Mesenchymal stem cell (in vitro differentiated cells and primary cell): ENCODE results near the gene MAMDC4.
"Not testable (repeated sequence)": the region's sequence is repeated elsewhere in the genome, so short reads cannot be mapped to it uniquely, and the experiment has no call there.

ENCODE experiments used
- DNase-seq: peaks from one replicate; pipeline ENCODE4 v3.0.0-alpha.2; 2013
- H2AFZ ChIP-seq: one replicate; pipeline ENCODE4 v1.6.1; 2013; ENCODE audit warnings: low read depth, mild to moderate bottlenecking, control low read depth, inconsistent platforms, low read length, moderate library complexity
- H2AK5ac ChIP-seq: 2 replicates; pipeline ENCODE4 v1.6.1; 2013; ENCODE audit warnings: low read length, moderate library complexity, mild to moderate bottlenecking, inconsistent platforms; ENCODE audit not compliant: severe bottlenecking
- H2BK120ac ChIP-seq: one replicate; pipeline ENCODE4 v1.6.1; 2013; ENCODE audit warnings: low read depth, mild to moderate bottlenecking, inconsistent platforms, low read length, moderate library complexity
- H2BK12ac ChIP-seq, 2 experiments: one replicate each; pipeline ENCODE4 v1.6.1; 2013; ENCODE audit warnings: inconsistent platforms in 2 of 2, low read length in 2 of 2, mild to moderate bottlenecking in 2 of 2, moderate library complexity in 2 of 2, control low read depth in 1 of 2
- H2BK15ac ChIP-seq: one replicate; pipeline ENCODE4 v1.6.1; 2013; ENCODE audit warnings: mild to moderate bottlenecking, low read depth, inconsistent platforms; ENCODE audit not compliant: poor library complexity, severe bottlenecking
- H2BK5ac ChIP-seq: 2 replicates; pipeline ENCODE4 v1.6.1; 2013; ENCODE audit warnings: low read depth, mild to moderate bottlenecking, low read length, control low read depth, inconsistent platforms; ENCODE audit not compliant: poor library complexity, severe bottlenecking
- H3K14ac ChIP-seq, 2 experiments: one replicate each; pipeline ENCODE4 v1.6.1; 2013; ENCODE audit warnings: inconsistent platforms in 2 of 2, low read length in 2 of 2, control low read depth in 1 of 2, mild to moderate bottlenecking in 1 of 2, moderate library complexity in 1 of 2
- H3K18ac ChIP-seq, 2 experiments: one replicate each; pipeline ENCODE4 v1.6.1; 2013; ENCODE audit warnings: inconsistent platforms in 2 of 2, low read length in 2 of 2, control low read depth in 1 of 2, low read depth in 1 of 2, mild to moderate bottlenecking in 1 of 2
- H3K23ac ChIP-seq, 2 experiments: one replicate each; pipeline ENCODE4 v1.6.1; 2013; ENCODE audit warnings: inconsistent platforms in 2 of 2, low read length in 2 of 2, mild to moderate bottlenecking in 2 of 2, moderate library complexity in 2 of 2, control low read depth in 1 of 2
- H3K27ac ChIP-seq: 2 replicates; pipeline ENCODE4 v1.5.1; 2013; ENCODE audit warnings: mild to moderate bottlenecking, moderate library complexity, low read length, control low read depth, inconsistent platforms; ENCODE audit not compliant: poor library complexity, severe bottlenecking
- H3K27me3 ChIP-seq, 2 experiments: 2 replicates each; pipeline versions ENCODE4 v1.6.1 to v1.7.0; 2013; ENCODE audit warnings: low read length in 2 of 2, mild to moderate bottlenecking in 2 of 2, moderate library complexity in 2 of 2, control low read depth in 1 of 2, inconsistent platforms in 1 of 2; ENCODE audit not compliant: control insufficient read depth in 1 of 2, insufficient read depth in 1 of 2
- H3K36me3 ChIP-seq, 2 experiments: 2 replicates each; pipeline versions ENCODE4 v1.6.1 to v1.7.0; 2013; ENCODE audit warnings: low read length in 2 of 2, control low read depth in 1 of 2, inconsistent platforms in 1 of 2, low read depth in 1 of 2, mild to moderate bottlenecking in 1 of 2; ENCODE audit not compliant: insufficient read depth in 2 of 2, control insufficient read depth in 1 of 2
- H3K4ac ChIP-seq, 2 experiments: one replicate each; pipeline ENCODE4 v1.6.1; 2013; ENCODE audit warnings: inconsistent platforms in 2 of 2, low read length in 2 of 2, mild to moderate bottlenecking in 2 of 2, moderate library complexity in 2 of 2, control low read depth in 1 of 2, low read depth in 1 of 2
- H3K4me1 ChIP-seq: 2 replicates; pipeline ENCODE4 v1.6.1; 2013; ENCODE audit warnings: low read depth, low read length, control low read depth; ENCODE audit not compliant: control insufficient read depth, insufficient read depth
- H3K4me2 ChIP-seq: 2 replicates; pipeline ENCODE4 v1.6.1; 2013; ENCODE audit warnings: low read length, mild to moderate bottlenecking, inconsistent platforms; ENCODE audit not compliant: poor library complexity, severe bottlenecking
- H3K4me3 ChIP-seq, 2 experiments: 2 replicates each; pipeline versions ENCODE4 v1.5.1 to v1.7.0; 2013; ENCODE audit warnings: low read length in 2 of 2, mild to moderate bottlenecking in 2 of 2, control low read depth in 1 of 2, low read depth in 1 of 2; ENCODE audit not compliant: insufficient read depth in 1 of 2
- H3K79me1 ChIP-seq: replicated peaks from 2 replicates; pipeline ENCODE4 v1.6.1; 2013; ENCODE audit warnings: mild to moderate bottlenecking, control low read depth, low read length, inconsistent platforms; ENCODE audit not compliant: poor library complexity, severe bottlenecking
- H3K9ac ChIP-seq: 2 replicates; pipeline ENCODE4 v1.7.0; 2013; ENCODE audit warnings: mild to moderate bottlenecking, low read length, moderate library complexity
- H3K9me3 ChIP-seq: 2 replicates; pipeline ENCODE4 v1.7.0; 2013; ENCODE audit warnings: mild to moderate bottlenecking, low read length; ENCODE audit not compliant: control insufficient read depth
- H4K8ac ChIP-seq: one replicate; pipeline ENCODE4 v1.6.1; 2013; ENCODE audit warnings: inconsistent platforms, mild to moderate bottlenecking, low read length, moderate library complexity
- H4K91ac ChIP-seq: one replicate; pipeline ENCODE4 v1.6.1; 2013; ENCODE audit warnings: mild to moderate bottlenecking, low read length, inconsistent platforms
- WGBS: methylation state at CpG from one replicate; pipeline ENCODE4 v1.1.7; 2013; ENCODE audit warnings: mixed read lengths; 5-methylcytosine and 5-hydroxymethylcytosine counted together

Gene MAMDC4

GRCh38 chr9:136842380-136842948 is 9.7 kb upstream of the MAMDC4 start, which contains the start of gene AJM1:
TSS of gene AJM1 (plus strand) at chr9:136842478. CDS start at chr9:136844415, 1,937 bp downstream.
- H3K18ac ChIP-seq: peak within 1 kb of the TSS; percentile 74 to 83
- peak within 1 kb of the TSS; percentile 54 for H3K9ac ChIP-seq
- not testable (repeated sequence) for H3K79me1 ChIP-seq, H3K23ac ChIP-seq, H2BK5ac ChIP-seq, H3K9me3 ChIP-seq
- WGBS: 3% methylated on average over 16 of the region's 27 CpGs
- DNase-seq: peak; percentile 83
- peak within 1 kb of the TSS; percentile 52 for H4K8ac ChIP-seq
- H2BK120ac ChIP-seq: peak within 1 kb of the TSS; percentile 15
- peak within 1 kb of the TSS in 1 of 2 experiments; percentile 26 for H3K14ac ChIP-seq
- H2AFZ ChIP-seq: peak within 1 kb of the TSS; percentile 33
- H3K4me3 ChIP-seq: peak within 1 kb of the TSS; percentile 62 to 79
- H3K27me3 ChIP-seq: peaks cover 0 to 22% of the 10 kb centered on the region in 2 experiments
- H2BK15ac ChIP-seq: peak within 1 kb of the TSS; percentile 44
- H4K91ac ChIP-seq: peak within 1 kb of the TSS; percentile 70
- H3K27ac ChIP-seq: peak within 1 kb of the TSS; percentile 89
- peak within 1 kb of the TSS; percentile 95 for H2AK5ac ChIP-seq
- H3K4me2 ChIP-seq: peak within 1 kb of the TSS; percentile 74
- H3K4ac ChIP-seq: peak within 1 kb of the TSS; percentile 73
- peaks cover 10 to 63% of the 10 kb centered on the region in 2 experiments for H3K36me3 ChIP-seq
- peak within 1 kb of the TSS in 1 of 2 experiments; percentile 90 for H2BK12ac ChIP-seq
- peaks cover 57% of the 10 kb centered on the region for H3K4me1 ChIP-seq

DNA sequence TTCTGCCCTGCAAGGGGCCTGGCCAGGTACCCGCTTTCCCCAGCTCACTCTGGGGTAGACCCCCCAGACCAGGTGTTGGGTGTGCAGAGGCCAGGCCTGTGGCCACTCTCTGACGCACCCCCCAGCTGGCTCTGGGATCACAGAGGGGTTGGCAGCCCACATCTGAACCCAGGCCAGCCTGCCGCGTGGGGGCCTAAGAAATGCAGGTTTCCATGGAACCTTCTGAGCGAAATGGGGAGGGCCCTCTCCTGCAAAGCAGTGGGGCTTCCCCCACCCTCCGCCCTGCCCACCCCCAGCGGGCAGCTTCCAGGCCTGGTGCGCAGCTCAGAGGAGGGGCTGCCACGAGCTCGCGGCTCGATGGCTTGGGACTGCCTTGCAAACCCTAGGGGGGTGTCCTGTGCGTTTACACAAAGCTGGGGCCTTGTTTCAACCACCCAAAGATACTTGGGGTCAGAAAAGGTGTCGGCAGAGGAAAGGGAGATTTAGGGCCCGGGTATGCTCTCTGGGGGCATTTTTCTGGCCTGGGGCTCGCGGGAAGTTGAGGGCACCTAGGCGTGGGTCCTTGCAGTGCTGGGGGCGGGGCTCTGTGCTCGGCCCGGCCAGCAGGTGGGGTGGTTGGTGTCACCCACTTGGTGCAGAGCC is 8.9 kb upstream of the MAMDC4 start:
- H3K18ac ChIP-seq, H3K4me3 ChIP-seq, H3K23ac ChIP-seq, H2AK5ac ChIP-seq, H3K9ac ChIP-seq, DNase-seq, H3K14ac ChIP-seq, H4K91ac ChIP-seq, H2BK15ac ChIP-seq, H3K9me3 ChIP-seq, H2BK5ac ChIP-seq, H2AFZ ChIP-seq, H4K8ac ChIP-seq: not testable (repeated sequence)
- Histone ChIP-seq H2BK120ac (peak overlapping the region; percentile 15), H3K27me3 (peaks cover 0 to 22% of the 10 kb centered on the region in 2 experiments), H2BK12ac (peak overlapping the region in 1 of 2 experiments; percentile 38), H3K4me1 (peaks cover 62% of the 10 kb centered on the region), H3K4ac (peak overlapping the region in 1 of 2 experiments; percentile 54), H3K36me3 (peaks cover 10 to 55% of the 10 kb centered on the region in 2 experiments), H3K79me1 (peaks cover 10% of the 10 kb centered on the region), H3K27ac (peak overlapping the region; percentile 46), H3K4me2 (peak overlapping the region; percentile 74)
- WGBS: 79% methylated on average over 21 of the region's 21 CpGs

GRCh38 chr9:136843801-136844740 is 8.1 kb upstream of the MAMDC4 start:
- not testable (repeated sequence) for H3K14ac ChIP-seq, H3K4ac ChIP-seq, H3K9me3 ChIP-seq, H3K27ac ChIP-seq, H3K4me3 ChIP-seq, H3K18ac ChIP-seq, H4K8ac ChIP-seq, H2AFZ ChIP-seq, H2BK15ac ChIP-seq, H2BK5ac ChIP-seq, H2AK5ac ChIP-seq, H2BK12ac ChIP-seq, H3K4me2 ChIP-seq, H3K23ac ChIP-seq, H2BK120ac ChIP-seq, H4K91ac ChIP-seq, H3K9ac ChIP-seq
- H3K27me3 ChIP-seq: peaks cover 0 to 22% of the 10 kb centered on the region in 2 experiments
- 70% methylated on average over 96 of the region's 99 CpGs for WGBS
- peaks cover 57% of the 10 kb centered on the region for H3K4me1 ChIP-seq
- DNase-seq: peak; percentile 25
- peaks cover 10% of the 10 kb centered on the region for H3K79me1 ChIP-seq
- peaks cover 9 to 47% of the 10 kb centered on the region in 2 experiments for H3K36me3 ChIP-seq
